ENCODE measurements around the gene SNAPC4. TPM values are rescaled to one million over a fixed set of nuclear protein-coding genes. Genes with fewer than 3 reads are reported as not detected.
A peak's percentile ranks its signal among the peaks of the same experiment; 100 is the strongest.

The SNAPC4 gene
- total RNA-seq, 1 experiment from 2014 or later: 10.8 TPM

GRCh38 chr9:136372561-136373299 lies 27.2 kb downstream of the SNAPC4 start:
- no peaks in the 10 kb centered on the region for H3K36me3 ChIP-seq (ENCODE audit: control insufficient read depth, insufficient read depth, low read length)
- TF ChIP-seq SIN3A (IDR thresholded peaks at IDR 0.05; ENCODE audit: borderline replicate concordance, insufficient read depth, low read depth, low read length) (no peak), TCF7L2 (IDR thresholded peaks at IDR 0.05; ENCODE audit: low read depth, low read length) (no peak), POLR2AphosphoS5 (IDR thresholded peaks at IDR 0.05; ENCODE audit: low read depth, low read length) (no peak), CTCF (IDR thresholded peaks at IDR 0.05) (no peak; the same call in 1 of the 2 replicates), REST (IDR thresholded peaks at IDR 0.05; ENCODE audit: insufficient read depth in 1 of 2, low read depth in 2 of 2, low read length in 1 of 2) (no peak)
- in situ Hi-C loops (cut with HindIII; ENCODE audit: low pct_unique_long_range_greater_than_20kb, low sequenced_read_pairs): no loop called here
- ATAC-seq (peak; percentile 14; the same call in 1 of the 2 replicates), DNase-seq (ENCODE audit: low read depth, low spot score) (no peak)
- no peak overlapping the region for H3K4me3 ChIP-seq (ENCODE audit: low read depth in 2 of 2, low read length in 2 of 2)
- no peaks in the 10 kb centered on the region for H3K9me3 ChIP-seq (ENCODE audit: control insufficient read depth, insufficient read depth, low read depth, low read length)
- CTCF ChIA-PET: no interaction called here
- H3K27ac ChIP-seq (ENCODE audit: low read length): no peak overlapping the region
- intact Hi-C loops (cut with micrococcal nuclease; ENCODE audit: unreplicated experiment): no loop called here
- POLR2A ChIA-PET: no interaction called here
- no peaks in the 10 kb centered on the region for H3K4me1 ChIP-seq (ENCODE audit: control insufficient read depth, insufficient read depth, low read length)
- no peaks in the 10 kb centered on the region for H3K27me3 ChIP-seq (ENCODE audit: control insufficient read depth, insufficient read depth, low read length)
- no TSS peak for BruUV-seq (replicated peaks)

- CTCF ChIA-PET: no interaction called here
- POLR2A ChIA-PET: no interaction called here
- DNase-seq (ENCODE audit: low read depth, low spot score): no peak
- no peak for ATAC-seq
- H3K4me3 ChIP-seq (ENCODE audit: low read depth in 2 of 2, low read length in 2 of 2): no peak overlapping the region
- no peaks in the 10 kb centered on the region for H3K9me3 ChIP-seq (ENCODE audit: control insufficient read depth, insufficient read depth, low read depth, low read length)
- no peak overlapping the region for H3K27ac ChIP-seq (ENCODE audit: low read length)
- intact Hi-C loops (cut with micrococcal nuclease; ENCODE audit: unreplicated experiment) (no loop called here), in situ Hi-C loops (cut with HindIII; ENCODE audit: low pct_unique_long_range_greater_than_20kb, low sequenced_read_pairs) (no loop called here)
- TF ChIP-seq SIN3A (IDR thresholded peaks at IDR 0.05; ENCODE audit: borderline replicate concordance, insufficient read depth, low read depth, low read length) (no peak), REST (IDR thresholded peaks at IDR 0.05; ENCODE audit: insufficient read depth in 1 of 2, low read depth in 2 of 2, low read length in 1 of 2) (no peak), TCF7L2 (IDR thresholded peaks at IDR 0.05; ENCODE audit: low read depth, low read length) (no peak), CTCF (IDR thresholded peaks at IDR 0.05) (no peak), POLR2AphosphoS5 (IDR thresholded peaks at IDR 0.05; ENCODE audit: low read depth, low read length) (no peak)
- H3K4me1 ChIP-seq (ENCODE audit: control insufficient read depth, insufficient read depth, low read length): no peaks in the 10 kb centered on the region
- no peaks in the 10 kb centered on the region for H3K36me3 ChIP-seq (ENCODE audit: control insufficient read depth, insufficient read depth, low read length)
- H3K27me3 ChIP-seq (ENCODE audit: control insufficient read depth, insufficient read depth, low read length): no peaks in the 10 kb centered on the region
- no TSS peak for BruUV-seq (replicated peaks)
Measured at GRCh38 chr9:136372006-136372405, 28.0 kb downstream of the SNAPC4 start.
